C4-2B (cell line): ENCODE results near the gene EXOG.

ENCODE experiments used
- H3K27ac ChIP-seq: fragments of 450-650 bp; 2 replicates; pipeline ENCODE4 v1.5.1; 2017
- ZFX ChIP-seq: fragments of 450-650 bp; IDR thresholded peaks from 2 replicates; pipeline ENCODE4 v1.6.1; 2017
- TF ChIP-seq, protein P1 (sequence below): fragments of 450-650 bp; conservative IDR thresholded peaks from 2 replicates; pipeline ENCODE4 v1.5.1; 2017; ENCODE audit warnings: mild to moderate bottlenecking

The EXOG gene

DNA sequence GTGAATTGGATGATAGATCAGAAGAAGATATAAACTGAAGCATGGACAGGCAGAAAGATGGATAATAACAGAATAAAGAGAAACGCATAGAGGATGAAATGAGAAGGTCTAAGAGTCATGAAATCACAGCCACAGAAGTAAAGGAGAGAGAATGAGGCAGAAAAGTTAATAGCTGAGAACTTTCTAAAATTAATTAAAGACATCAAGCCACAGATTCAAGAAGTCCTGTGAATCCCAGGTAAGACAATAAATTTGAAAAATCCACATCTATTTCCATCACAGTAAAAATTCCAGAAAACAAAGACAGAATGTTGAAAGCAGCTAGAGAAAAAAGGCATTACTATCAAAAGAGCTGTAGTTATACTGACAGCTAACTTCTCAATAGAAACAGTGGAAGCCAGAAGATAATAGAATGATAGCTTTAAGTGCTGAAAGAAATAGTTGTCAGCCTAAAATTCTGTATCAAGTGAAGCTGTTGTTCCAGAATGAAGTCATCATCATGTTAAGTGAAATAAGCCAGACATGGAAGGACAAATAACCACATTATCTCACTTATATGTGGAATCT is 30.5 kb upstream of the EXOG start:
- TF ChIP-seq ZFX = no peak
- TF ChIP-seq, protein P1, sequence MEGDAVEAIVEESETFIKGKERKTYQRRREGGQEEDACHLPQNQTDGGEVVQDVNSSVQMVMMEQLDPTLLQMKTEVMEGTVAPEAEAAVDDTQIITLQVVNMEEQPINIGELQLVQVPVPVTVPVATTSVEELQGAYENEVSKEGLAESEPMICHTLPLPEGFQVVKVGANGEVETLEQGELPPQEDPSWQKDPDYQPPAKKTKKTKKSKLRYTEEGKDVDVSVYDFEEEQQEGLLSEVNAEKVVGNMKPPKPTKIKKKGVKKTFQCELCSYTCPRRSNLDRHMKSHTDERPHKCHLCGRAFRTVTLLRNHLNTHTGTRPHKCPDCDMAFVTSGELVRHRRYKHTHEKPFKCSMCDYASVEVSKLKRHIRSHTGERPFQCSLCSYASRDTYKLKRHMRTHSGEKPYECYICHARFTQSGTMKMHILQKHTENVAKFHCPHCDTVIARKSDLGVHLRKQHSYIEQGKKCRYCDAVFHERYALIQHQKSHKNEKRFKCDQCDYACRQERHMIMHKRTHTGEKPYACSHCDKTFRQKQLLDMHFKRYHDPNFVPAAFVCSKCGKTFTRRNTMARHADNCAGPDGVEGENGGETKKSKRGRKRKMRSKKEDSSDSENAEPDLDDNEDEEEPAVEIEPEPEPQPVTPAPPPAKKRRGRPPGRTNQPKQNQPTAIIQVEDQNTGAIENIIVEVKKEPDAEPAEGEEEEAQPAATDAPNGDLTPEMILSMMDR = no peak
- no peak overlapping the region for H3K27ac ChIP-seq

DNA sequence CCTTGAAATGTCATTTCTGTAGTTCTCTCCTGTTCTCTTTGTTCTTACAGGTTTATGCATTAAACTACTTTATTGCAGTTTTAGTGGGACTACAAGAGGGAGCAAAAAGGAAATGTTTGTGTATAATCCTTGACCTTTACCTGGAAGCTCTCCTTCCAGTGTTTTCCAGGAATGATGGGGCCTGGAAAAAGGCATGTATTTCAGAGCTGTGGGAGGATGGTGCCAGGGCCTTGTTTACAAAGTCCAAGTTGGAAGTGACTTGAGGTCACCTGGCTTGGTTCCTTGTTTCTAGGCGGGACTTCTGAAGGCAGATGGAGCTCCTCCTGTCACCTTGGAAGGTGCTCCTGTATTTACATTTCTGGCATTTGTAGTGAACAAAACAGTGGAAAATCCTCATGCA is 27.4 kb upstream of the EXOG start:
- peak overlapping the region; percentile 36; the same call in 1 of the 2 replicates for H3K27ac ChIP-seq
- TF ChIP-seq, protein P1 = no peak
- TF ChIP-seq ZFX = no peak

DNA sequence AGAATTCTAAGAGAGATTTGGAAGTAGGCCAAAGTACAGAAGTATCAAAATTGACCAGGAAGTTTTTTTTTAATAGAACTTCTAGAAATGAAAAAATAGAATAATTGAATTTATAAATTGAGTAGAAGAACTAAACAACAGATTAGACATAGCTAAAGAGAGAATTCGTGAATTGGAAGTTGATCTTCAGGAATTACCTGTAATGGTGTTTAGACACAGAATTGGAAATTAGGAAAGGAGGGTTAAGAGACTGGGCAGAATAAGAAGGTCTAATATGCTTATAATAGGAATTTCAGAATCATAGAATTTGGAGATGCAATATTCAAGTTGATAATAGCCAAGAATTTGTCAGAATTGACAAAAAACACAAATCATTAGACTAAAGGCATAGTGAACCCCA is 26.3 kb upstream of the EXOG start:
- no peak for TF ChIP-seq ZFX
- TF ChIP-seq, protein P1 = no peak
- no peak overlapping the region for H3K27ac ChIP-seq

DNA sequence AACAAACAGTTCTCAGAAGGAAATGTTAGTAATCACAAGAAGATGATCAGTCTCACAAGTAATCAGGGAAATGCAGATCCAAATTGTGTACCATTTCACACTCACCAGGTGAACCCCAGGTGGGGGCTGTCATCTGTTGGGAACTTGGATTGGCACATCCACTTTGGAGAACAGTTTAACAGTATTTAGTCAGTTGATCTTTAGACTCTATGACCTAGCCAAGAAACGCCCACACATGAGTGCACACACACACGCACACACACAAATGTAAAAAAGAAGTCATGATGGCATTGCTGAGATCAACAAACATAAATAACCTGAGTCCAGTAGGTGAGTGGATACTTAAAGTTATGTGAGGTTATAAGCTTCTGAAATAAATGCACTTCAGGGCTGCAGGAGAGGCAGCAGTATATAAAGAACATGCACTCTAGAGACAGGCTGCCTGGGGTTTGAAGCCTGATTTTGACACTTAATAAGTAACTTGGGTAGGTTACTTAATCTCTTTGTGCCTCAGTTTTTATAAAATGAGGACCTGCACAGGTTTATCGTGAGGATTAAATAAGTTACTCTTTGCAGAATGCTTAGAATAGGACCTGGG is 24.8 kb upstream of the EXOG start:
- TF ChIP-seq, protein P1 = no peak
- TF ChIP-seq ZFX = no peak
- H3K27ac ChIP-seq = no peak overlapping the region

DNA sequence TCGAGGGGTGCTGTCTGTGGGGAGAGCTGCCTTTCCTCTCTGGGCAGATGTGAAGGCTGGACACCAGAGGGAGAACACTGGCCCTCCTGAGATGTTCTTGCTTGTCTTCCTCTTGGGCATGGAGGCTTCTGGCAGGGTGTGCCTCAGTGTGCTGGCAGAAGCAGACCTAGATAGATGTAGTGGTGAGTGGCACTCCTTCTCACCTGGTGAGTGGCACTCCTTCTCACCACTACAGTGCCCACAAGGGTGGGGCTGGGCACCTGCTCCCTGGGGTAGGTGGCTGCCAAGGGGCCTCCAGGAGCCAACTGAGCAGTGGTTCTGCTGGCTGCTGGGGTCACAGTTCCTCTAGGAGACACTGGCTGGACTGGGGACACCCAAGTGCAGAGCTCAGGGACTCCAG is 23.8 kb upstream of the EXOG start:
- H3K27ac ChIP-seq = no peak overlapping the region
- no peak for TF ChIP-seq ZFX
- TF ChIP-seq, protein P1 = no peak

DNA sequence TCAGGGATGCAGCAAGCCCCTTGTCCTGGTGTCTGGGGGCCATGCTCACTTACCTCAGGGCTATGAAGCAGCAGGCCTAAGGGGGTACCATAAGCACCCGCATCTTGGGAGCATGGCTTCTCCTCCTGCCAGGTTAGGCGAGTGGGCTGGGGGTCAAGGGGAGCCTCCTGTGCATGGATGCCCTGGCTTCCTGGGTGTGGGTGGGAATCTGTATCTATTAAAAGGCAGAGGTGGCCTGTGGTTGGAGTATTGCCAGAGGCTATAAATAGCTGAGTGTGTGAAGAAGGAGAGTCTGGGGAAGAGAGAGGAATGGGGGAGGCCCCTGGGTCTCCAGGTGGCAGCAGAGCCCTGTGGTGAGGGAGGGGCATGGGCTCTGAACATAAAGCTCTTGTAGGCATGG is 22.9 kb upstream of the EXOG start:
- H3K27ac ChIP-seq = no peak overlapping the region

DNA sequence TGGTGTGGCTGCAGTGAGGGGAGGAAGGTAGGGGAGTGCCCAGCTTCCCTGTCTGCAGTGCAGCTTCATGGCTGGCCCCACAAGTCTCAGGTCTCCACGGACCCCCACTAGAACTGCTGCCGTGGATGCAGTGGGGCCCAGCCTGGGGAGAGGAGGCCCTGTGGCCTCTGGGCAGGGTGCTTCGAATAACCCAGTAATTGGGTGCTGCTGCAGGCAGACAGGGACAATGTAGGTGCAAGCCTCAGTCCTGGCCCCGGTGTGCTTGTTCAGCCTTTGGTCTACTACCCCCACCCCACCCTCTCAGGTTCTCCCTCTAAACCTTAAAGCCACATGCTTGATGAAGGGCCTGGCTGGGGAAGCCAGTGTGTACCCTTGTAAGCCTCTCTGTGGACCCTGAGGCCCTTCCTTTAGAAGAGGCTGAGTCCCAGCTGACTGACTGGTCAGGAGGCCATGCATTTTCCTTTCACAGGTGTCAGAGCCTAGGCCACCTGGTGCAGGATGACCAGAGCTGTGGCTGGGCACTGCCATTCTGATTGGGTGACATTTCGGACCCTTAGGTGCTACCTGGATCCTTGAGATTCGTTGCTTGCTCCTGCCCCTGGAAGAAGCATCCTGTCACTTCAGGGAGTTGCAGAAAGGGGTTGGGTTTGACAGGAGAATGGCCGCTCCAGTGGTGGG is 21.1 kb upstream of the EXOG start:
- H3K27ac ChIP-seq = no peak overlapping the region
- TF ChIP-seq ZFX = no peak
- TF ChIP-seq, protein P1 = no peak

More for the DNA sequence above, 22.9 kb upstream of the EXOG start:
- TF ChIP-seq, protein P1 = no peak
- no peak for TF ChIP-seq ZFX
